ENCODE measurements around the gene PTPN14.

GRCh38 chr1:214439352-214440119, 111.9 kb downstream of the PTPN14 start:
- no peak for TF ChIP-seq CTCF (tag by site-specific recombination; IDR thresholded peaks at IDR 0.05)
- no peak for TF ChIP-seq ZNF211 (tag by site-specific recombination; IDR thresholded peaks at IDR 0.05; ENCODE audit: low read depth)
- peak; percentile 63 for TF ChIP-seq ZBTB8A (tag by site-specific recombination; IDR thresholded peaks at IDR 0.05)
- TF ChIP-seq ZSCAN5A (tag by site-specific recombination; IDR thresholded peaks at IDR 0.05), result peak; percentile 71; the same call in 1 of the 2 replicates
- TF ChIP-seq ZBTB21 (tag by site-specific recombination; IDR thresholded peaks at IDR 0.05), result peak; percentile 90
- TF ChIP-seq ZXDB (tag by site-specific recombination; IDR thresholded peaks at IDR 0.05), result peak; percentile 94
- TF ChIP-seq ELK4 (IDR thresholded peaks at IDR 0.05; ENCODE audit: borderline replicate concordance, low read depth, low read length), result no peak
- TF ChIP-seq ZFP37 (tag by site-specific recombination; IDR thresholded peaks at IDR 0.05), result peak; percentile 95

Data from HEK293 (cell line).